ENCODE data around the gene NMRK2.
"Not testable (repeated sequence)": the region's sequence is repeated elsewhere in the genome, so short reads cannot be mapped to it uniquely, and the experiment has no call there.

The NMRK2 gene

DNA sequence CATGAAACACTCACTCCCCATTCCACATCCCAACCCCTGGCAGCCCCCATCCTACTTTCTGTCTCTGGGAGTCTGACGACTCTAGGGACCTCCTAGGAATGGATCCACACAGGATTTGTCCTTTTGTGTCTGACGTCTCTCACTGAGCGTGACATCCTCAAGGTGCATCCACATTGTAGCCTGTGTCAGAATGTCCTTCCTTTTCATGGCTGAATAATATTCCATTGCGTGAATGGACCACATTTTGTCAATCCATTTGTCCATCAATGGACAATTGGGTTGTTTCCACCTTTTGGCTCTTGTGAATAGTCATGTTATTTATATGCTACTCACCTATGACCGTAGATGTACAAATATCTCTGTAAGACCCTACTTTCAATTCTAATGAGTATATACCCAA lies 16.8 kb upstream of the NMRK2 start:
- Mint-ChIP-seq H3K27ac (no peak overlapping the region), H3K4me3 (no peak overlapping the region), H3K4me1 (no peaks in the 10 kb centered on the region), H3K9me3 (peaks cover 0 to 7% of the 10 kb centered on the region in 2 donors), H3K27me3 (peaks cover 16% of the 10 kb centered on the region)
- ATAC-seq = no peak
- DNase-seq = no peak

- Mint-ChIP-seq H3K4me1 (no peaks in the 10 kb centered on the region), H3K27ac (no peak overlapping the region), H3K9me3 (peaks cover 13 to 18% of the 10 kb centered on the region in 2 donors), H3K4me3 (no peak overlapping the region), H3K27me3 (peaks cover 10% of the 10 kb centered on the region)
- DNase-seq (no peak), ATAC-seq (no peak)
These were observed 13.1 kb upstream of the NMRK2 start for GRCh38 chr19:3919793-3920192.

DNA sequence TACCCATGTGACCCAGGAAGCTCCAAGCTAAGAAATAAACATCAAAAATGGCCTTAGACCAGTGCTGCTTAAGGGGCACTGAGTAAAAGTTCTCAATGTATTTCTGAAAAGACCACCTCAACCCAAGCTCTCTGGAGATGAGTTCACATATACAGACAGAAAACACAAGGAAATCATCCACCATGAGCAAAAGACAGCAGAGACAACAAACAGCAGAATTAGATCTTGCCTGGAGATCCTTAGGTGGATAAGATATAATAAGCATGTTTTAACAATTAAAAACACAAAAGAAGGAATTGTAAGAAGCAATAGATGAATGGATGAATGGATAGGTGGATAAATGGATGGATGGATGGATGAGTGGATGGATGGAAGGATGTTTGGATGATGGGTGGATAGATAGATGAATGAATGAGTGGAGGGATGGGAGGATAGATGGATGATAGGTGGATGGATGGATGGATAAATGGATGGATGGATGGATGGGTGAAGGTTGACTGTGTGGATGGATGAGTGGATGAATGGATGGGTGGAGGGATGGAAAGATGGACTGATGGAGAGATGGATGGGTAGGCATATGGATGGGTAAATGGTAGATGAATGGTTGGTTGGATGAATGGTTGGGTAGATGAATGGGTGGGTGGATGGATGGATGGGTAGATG lies 9.6 kb upstream of the NMRK2 start:
- ATAC-seq = no peak
- H3K9me3 Mint-ChIP-seq = peaks cover 11 to 13% of the 10 kb centered on the region in 2 donors
- no peak overlapping the region for H3K27ac Mint-ChIP-seq
- H3K4me1 Mint-ChIP-seq = no peaks in the 10 kb centered on the region
- no peaks in the 10 kb centered on the region for H3K27me3 Mint-ChIP-seq
- DNase-seq = no peak
- no peak overlapping the region for H3K4me3 Mint-ChIP-seq

- Mint-ChIP-seq H3K27me3 (no peaks in the 10 kb centered on the region), H3K4me1 (no peaks in the 10 kb centered on the region), H3K4me3 (no peak overlapping the region), H3K27ac (no peak overlapping the region), H3K9me3 (peaks cover 11 to 13% of the 10 kb centered on the region in 2 donors)
- no peak for ATAC-seq
- no peak for DNase-seq
These were observed 9.0 kb upstream of the NMRK2 start for GRCh38 chr19:3923912-3924311.

GRCh38 chr19:3931041-3931440 lies 1.8 kb upstream of the NMRK2 start:
- no peak overlapping the region for H3K4me3 Mint-ChIP-seq
- no peak for ATAC-seq
- H3K27ac Mint-ChIP-seq = no peak overlapping the region
- H3K27me3 Mint-ChIP-seq = peaks cover 34% of the 10 kb centered on the region
- no peaks in the 10 kb centered on the region for H3K4me1 Mint-ChIP-seq
- no peak for DNase-seq
- H3K9me3 Mint-ChIP-seq = no peaks in the 10 kb centered on the region

GRCh38 chr19:3936506-3937442 lies 3.9 kb downstream of the NMRK2 start:
- H3K27me3 Mint-ChIP-seq = peaks cover 25% of the 10 kb centered on the region
- H3K4me3 Mint-ChIP-seq = no peak overlapping the region
- H3K4me1 Mint-ChIP-seq = no peaks in the 10 kb centered on the region
- no peaks in the 10 kb centered on the region for H3K9me3 Mint-ChIP-seq
- ATAC-seq (no peak), DNase-seq (no peak)
- H3K27ac Mint-ChIP-seq = no peak overlapping the region

- H3K4me3 Mint-ChIP-seq, H3K9me3 Mint-ChIP-seq, DNase-seq, ATAC-seq, H3K27ac Mint-ChIP-seq, H3K4me1 Mint-ChIP-seq: not testable (repeated sequence)
- H3K27me3 Mint-ChIP-seq = peaks cover 11% of the 10 kb centered on the region
These were observed 5.6 kb downstream of the NMRK2 start for GRCh38 chr19:3938300-3938950.

GRCh38 chr19:3942790-3943409 lies 10.0 kb downstream of the NMRK2 start:
- no peak overlapping the region for H3K4me3 Mint-ChIP-seq
- no peaks in the 10 kb centered on the region for H3K9me3 Mint-ChIP-seq
- no peak overlapping the region for H3K27ac Mint-ChIP-seq
- DNase-seq (no peak), ATAC-seq (no peak)
- no peaks in the 10 kb centered on the region for H3K4me1 Mint-ChIP-seq
- no peaks in the 10 kb centered on the region for H3K27me3 Mint-ChIP-seq

DNA sequence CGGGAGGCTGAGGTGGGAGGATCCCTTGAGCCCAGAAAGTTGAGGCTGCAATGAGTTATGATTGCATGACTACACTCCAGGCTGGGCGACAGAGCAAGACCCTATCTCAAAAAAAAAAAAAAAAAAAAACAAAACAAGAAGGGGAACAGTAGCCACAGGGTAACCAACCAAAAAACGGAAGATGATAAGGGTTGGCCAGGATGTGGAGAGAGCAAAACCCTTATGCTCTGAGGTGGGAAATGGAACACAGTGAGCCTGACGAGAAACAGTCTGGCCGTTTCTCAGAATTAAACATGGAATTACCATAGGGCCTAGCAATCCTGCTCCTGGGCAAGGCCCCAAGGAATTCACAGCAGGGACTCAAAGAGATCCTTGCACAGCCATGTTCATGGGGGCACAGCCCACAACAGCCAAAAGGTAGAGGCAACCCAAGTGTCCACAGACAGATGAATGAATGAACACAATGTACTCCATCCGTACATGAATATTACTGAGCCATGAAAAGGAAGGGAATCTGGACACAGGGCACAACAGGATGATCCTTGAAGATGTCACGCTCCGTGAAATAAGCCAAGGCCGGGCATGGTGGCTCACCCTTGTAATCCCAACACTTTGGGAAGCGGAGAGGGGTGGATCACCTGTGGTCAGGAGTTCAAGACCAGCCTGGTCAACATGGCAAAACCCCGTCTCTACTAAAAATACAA lies 11.3 kb downstream of the NMRK2 start:
- H3K27me3 Mint-ChIP-seq = no peaks in the 10 kb centered on the region
- DNase-seq (no peak), ATAC-seq (no peak)
- H3K4me1 Mint-ChIP-seq = no peaks in the 10 kb centered on the region
- no peak overlapping the region for H3K4me3 Mint-ChIP-seq
- H3K9me3 Mint-ChIP-seq = no peaks in the 10 kb centered on the region
- no peak overlapping the region for H3K27ac Mint-ChIP-seq

DNA sequence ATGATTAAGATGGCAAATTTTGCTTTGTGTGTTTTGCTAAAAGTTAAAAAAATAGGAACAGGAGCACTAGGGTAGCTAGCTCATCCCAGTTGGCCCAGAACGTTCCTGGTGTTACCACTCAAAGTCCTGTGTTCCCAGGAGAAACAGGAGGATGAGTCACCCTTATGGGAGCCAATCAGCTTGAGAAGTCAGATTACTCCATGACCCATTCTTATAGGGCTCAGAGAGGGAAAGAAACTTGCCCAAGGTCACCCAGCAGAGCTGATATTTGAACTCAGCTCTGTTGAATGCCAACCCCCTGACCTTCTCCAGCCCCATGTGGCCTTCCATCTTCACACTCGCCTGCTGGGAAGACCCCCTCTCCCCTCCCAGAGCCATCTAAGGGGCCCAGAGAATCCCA lies 13.0 kb downstream of the NMRK2 start:
- no peak for ATAC-seq
- Mint-ChIP-seq H3K9me3 (no peaks in the 10 kb centered on the region), H3K27me3 (no peaks in the 10 kb centered on the region), H3K27ac (no peak overlapping the region), H3K4me1 (peaks cover 6% of the 10 kb centered on the region), H3K4me3 (no peak overlapping the region)
- DNase-seq = no peak

DNA sequence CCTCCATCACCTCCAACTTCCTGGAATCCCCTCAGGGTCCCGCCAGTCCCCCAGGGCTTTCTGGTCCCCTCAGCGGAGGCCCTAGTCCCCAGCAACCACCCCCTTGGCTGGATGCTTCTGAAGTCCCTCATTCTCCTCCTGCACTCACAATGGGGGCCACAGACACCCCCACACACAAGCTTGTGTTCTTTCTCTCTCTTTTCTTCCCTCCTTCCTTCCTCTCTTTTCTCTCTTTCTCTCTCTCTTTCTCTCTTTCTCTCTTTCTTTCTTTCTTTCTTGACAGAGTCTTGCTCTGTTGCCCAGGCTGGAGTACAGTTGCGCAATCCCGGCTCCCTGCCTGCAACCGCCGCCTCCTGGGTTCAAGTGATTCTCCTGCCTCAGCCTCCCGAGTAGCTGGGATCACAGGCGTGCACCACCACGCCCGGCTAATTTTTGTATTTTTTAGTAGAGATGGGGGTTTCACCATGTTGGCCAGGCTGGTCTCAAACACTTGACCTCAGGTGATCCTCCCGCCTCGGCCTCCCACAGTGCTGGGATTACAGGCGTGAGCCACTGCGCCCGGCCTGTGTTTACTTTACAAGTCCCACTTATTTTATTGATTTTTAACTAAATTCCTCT lies 14.6 kb downstream of the NMRK2 start:
- H3K4me1 Mint-ChIP-seq = peaks cover 20% of the 10 kb centered on the region
- H3K27ac Mint-ChIP-seq, H3K27me3 Mint-ChIP-seq, DNase-seq, H3K9me3 Mint-ChIP-seq, ATAC-seq, H3K4me3 Mint-ChIP-seq: not testable (repeated sequence)

- no peak overlapping the region for H3K4me3 Mint-ChIP-seq
- no peak for DNase-seq
- H3K4me1 Mint-ChIP-seq = peaks cover 28% of the 10 kb centered on the region
- H3K27ac Mint-ChIP-seq = no peak overlapping the region
- H3K27me3 Mint-ChIP-seq = no peaks in the 10 kb centered on the region
- no peaks in the 10 kb centered on the region for H3K9me3 Mint-ChIP-seq
- ATAC-seq = no peak
These were observed 16.4 kb downstream of the NMRK2 start for GRCh38 chr19:3949294-3949693.

- no peaks in the 10 kb centered on the region for H3K27me3 Mint-ChIP-seq
- no peaks in the 10 kb centered on the region for H3K9me3 Mint-ChIP-seq
- DNase-seq (no peak), ATAC-seq (peak; percentile 17)
- H3K4me1 Mint-ChIP-seq = peaks cover 28% of the 10 kb centered on the region
- H3K4me3 Mint-ChIP-seq = peak overlapping the region; percentile 62 to 91
- H3K27ac Mint-ChIP-seq = peak overlapping the region in 1 of 2 donors; percentile 81
These were observed 17.4 kb downstream of the NMRK2 start for GRCh38 chr19:3949997-3950859.

All from stimulated activated naive CD8-positive, alpha-beta T cell treated with anti-CD3 and anti-CD28 coated beads, Interleukin-15, amount 100 ng/mL, for 72 hours (primary cell).